Measurements from ENCODE around the gene ZBTB32.
A peak's percentile ranks its signal among the peaks of the same experiment; 100 is the strongest.
"Not testable (repeated sequence)": the region's sequence is repeated elsewhere in the genome, so short reads cannot be mapped to it uniquely, and the experiment has no call there.

Gene ZBTB32

GRCh38 chr19:35718345-35719041 is 14.1 kb downstream of the ZBTB32 start:
- peak overlapping the region; percentile 92 for H3K4me3 ChIP-seq (ENCODE audit: low read length)
- peaks cover 26% of the 10 kb centered on the region for H3K36me3 ChIP-seq (ENCODE audit: control insufficient read depth, insufficient read depth, low read length)
- peaks cover 16% of the 10 kb centered on the region for H3K4me1 ChIP-seq (ENCODE audit: control insufficient read depth, insufficient read depth, low read length)
- no peaks in the 10 kb centered on the region for H3K27me3 ChIP-seq (ENCODE audit: control insufficient read depth, insufficient read depth, low read length)
- H3K27ac ChIP-seq (ENCODE audit: low read depth, low read length) = peak overlapping the region; percentile 68
- peak overlapping the region; percentile 90 for H3K9ac ChIP-seq (ENCODE audit: low read length)

GRCh38 chr19:35719402-35720162 is 15.2 kb downstream of the ZBTB32 start:
- peak overlapping the region; percentile 92 for H3K4me3 ChIP-seq (ENCODE audit: low read length)
- peaks cover 16% of the 10 kb centered on the region for H3K4me1 ChIP-seq (ENCODE audit: control insufficient read depth, insufficient read depth, low read length)
- H3K36me3 ChIP-seq (ENCODE audit: control insufficient read depth, insufficient read depth, low read length) = peaks cover 35% of the 10 kb centered on the region
- H3K27me3 ChIP-seq (ENCODE audit: control insufficient read depth, insufficient read depth, low read length) = no peaks in the 10 kb centered on the region
- no peak overlapping the region for H3K27ac ChIP-seq (ENCODE audit: low read depth, low read length)
- no peak overlapping the region for H3K9ac ChIP-seq (ENCODE audit: low read length)

GRCh38 chr19:35720163-35720524 is 15.8 kb downstream of the ZBTB32 start:
- Histone ChIP-seq H3K27ac (ENCODE audit: low read depth, low read length) (no peak overlapping the region), H3K27me3 (ENCODE audit: control insufficient read depth, insufficient read depth, low read length) (no peaks in the 10 kb centered on the region), H3K9ac (ENCODE audit: low read length) (no peak overlapping the region), H3K36me3 (ENCODE audit: control insufficient read depth, insufficient read depth, low read length) (peaks cover 40% of the 10 kb centered on the region), H3K4me1 (ENCODE audit: control insufficient read depth, insufficient read depth, low read length) (peaks cover 16% of the 10 kb centered on the region), H3K4me3 (ENCODE audit: low read length) (no peak overlapping the region)

- no peak overlapping the region for H3K27ac ChIP-seq (ENCODE audit: low read depth, low read length)
- H3K36me3 ChIP-seq (ENCODE audit: control insufficient read depth, insufficient read depth, low read length) = peaks cover 45% of the 10 kb centered on the region
- H3K4me3 ChIP-seq (ENCODE audit: low read length) = no peak overlapping the region
- peaks cover 15% of the 10 kb centered on the region for H3K4me1 ChIP-seq (ENCODE audit: control insufficient read depth, insufficient read depth, low read length)
- H3K9ac ChIP-seq (ENCODE audit: low read length) = no peak overlapping the region
- H3K27me3 ChIP-seq (ENCODE audit: control insufficient read depth, insufficient read depth, low read length) = no peaks in the 10 kb centered on the region
Observed at GRCh38 chr19:35720648-35721047, 16.3 kb downstream of the ZBTB32 start.

GRCh38 chr19:35721374-35721773 is 17.0 kb downstream of the ZBTB32 start:
- H3K36me3 ChIP-seq (ENCODE audit: control insufficient read depth, insufficient read depth, low read length) = peaks cover 48% of the 10 kb centered on the region
- H3K4me1 ChIP-seq (ENCODE audit: control insufficient read depth, insufficient read depth, low read length) = peaks cover 9% of the 10 kb centered on the region
- H3K27me3 ChIP-seq (ENCODE audit: control insufficient read depth, insufficient read depth, low read length) = no peaks in the 10 kb centered on the region
- H3K9ac ChIP-seq (ENCODE audit: low read length) = no peak overlapping the region
- no peak overlapping the region for H3K4me3 ChIP-seq (ENCODE audit: low read length)
- no peak overlapping the region for H3K27ac ChIP-seq (ENCODE audit: low read depth, low read length)

GRCh38 chr19:35722461-35722860 is 18.1 kb downstream of the ZBTB32 start:
- Histone ChIP-seq H3K36me3 (ENCODE audit: control insufficient read depth, insufficient read depth, low read length) (peaks cover 56% of the 10 kb centered on the region), H3K9ac (ENCODE audit: low read length) (no peak overlapping the region), H3K4me3 (ENCODE audit: low read length) (no peak overlapping the region), H3K27me3 (ENCODE audit: control insufficient read depth, insufficient read depth, low read length) (no peaks in the 10 kb centered on the region), H3K27ac (ENCODE audit: low read depth, low read length) (no peak overlapping the region), H3K4me1 (ENCODE audit: control insufficient read depth, insufficient read depth, low read length) (peaks cover 9% of the 10 kb centered on the region)

GRCh38 chr19:35722897-35723296 is 18.5 kb downstream of the ZBTB32 start:
- H3K4me3 ChIP-seq (ENCODE audit: low read length) = no peak overlapping the region
- H3K4me1 ChIP-seq (ENCODE audit: control insufficient read depth, insufficient read depth, low read length) = peaks cover 9% of the 10 kb centered on the region
- H3K27me3 ChIP-seq (ENCODE audit: control insufficient read depth, insufficient read depth, low read length) = no peaks in the 10 kb centered on the region
- H3K36me3 ChIP-seq (ENCODE audit: control insufficient read depth, insufficient read depth, low read length) = peaks cover 60% of the 10 kb centered on the region
- no peak overlapping the region for H3K27ac ChIP-seq (ENCODE audit: low read depth, low read length)
- H3K9ac ChIP-seq (ENCODE audit: low read length) = no peak overlapping the region

GRCh38 chr19:35723671-35724070 is 19.3 kb downstream of the ZBTB32 start:
- Histone ChIP-seq H3K27ac (ENCODE audit: low read depth, low read length) (no peak overlapping the region), H3K4me1 (ENCODE audit: control insufficient read depth, insufficient read depth, low read length) (peaks cover 8% of the 10 kb centered on the region), H3K4me3 (ENCODE audit: low read length) (no peak overlapping the region), H3K9ac (ENCODE audit: low read length) (no peak overlapping the region), H3K36me3 (ENCODE audit: control insufficient read depth, insufficient read depth, low read length) (peaks cover 68% of the 10 kb centered on the region), H3K27me3 (ENCODE audit: control insufficient read depth, insufficient read depth, low read length) (no peaks in the 10 kb centered on the region)

GRCh38 chr19:35724132-35724531 is 19.8 kb downstream of the ZBTB32 start:
- not testable (repeated sequence) for H3K4me3 ChIP-seq (ENCODE audit: low read length); H3K4me1 ChIP-seq (ENCODE audit: control insufficient read depth, insufficient read depth, low read length); H3K27me3 ChIP-seq (ENCODE audit: control insufficient read depth, insufficient read depth, low read length); H3K27ac ChIP-seq (ENCODE audit: low read depth, low read length); H3K9ac ChIP-seq (ENCODE audit: low read length)
- H3K36me3 ChIP-seq (ENCODE audit: control insufficient read depth, insufficient read depth, low read length) = peaks cover 72% of the 10 kb centered on the region

GRCh38 chr19:35724560-35724959 is 20.2 kb downstream of the ZBTB32 start:
- Histone ChIP-seq H3K9ac (ENCODE audit: low read length) (no peak overlapping the region), H3K36me3 (ENCODE audit: control insufficient read depth, insufficient read depth, low read length) (peaks cover 72% of the 10 kb centered on the region), H3K4me1 (ENCODE audit: control insufficient read depth, insufficient read depth, low read length) (no peaks in the 10 kb centered on the region), H3K27ac (ENCODE audit: low read depth, low read length) (no peak overlapping the region), H3K27me3 (ENCODE audit: control insufficient read depth, insufficient read depth, low read length) (no peaks in the 10 kb centered on the region), H3K4me3 (ENCODE audit: low read length) (no peak overlapping the region)

- no peaks in the 10 kb centered on the region for H3K27me3 ChIP-seq (ENCODE audit: control insufficient read depth, insufficient read depth, low read length)
- no peaks in the 10 kb centered on the region for H3K4me1 ChIP-seq (ENCODE audit: control insufficient read depth, insufficient read depth, low read length)
- no peak overlapping the region for H3K9ac ChIP-seq (ENCODE audit: low read length)
- H3K36me3 ChIP-seq (ENCODE audit: control insufficient read depth, insufficient read depth, low read length) = peaks cover 74% of the 10 kb centered on the region
- H3K4me3 ChIP-seq (ENCODE audit: low read length) = no peak overlapping the region
- no peak overlapping the region for H3K27ac ChIP-seq (ENCODE audit: low read depth, low read length)
Observed at GRCh38 chr19:35725216-35725861, 21.0 kb downstream of the ZBTB32 start.

GRCh38 chr19:35727053-35727955 is 22.9 kb downstream of the ZBTB32 start:
- H3K4me1 ChIP-seq (ENCODE audit: control insufficient read depth, insufficient read depth, low read length) = no peaks in the 10 kb centered on the region
- H3K4me3 ChIP-seq (ENCODE audit: low read length) = no peak overlapping the region
- H3K27ac ChIP-seq (ENCODE audit: low read depth, low read length) = no peak overlapping the region
- no peaks in the 10 kb centered on the region for H3K27me3 ChIP-seq (ENCODE audit: control insufficient read depth, insufficient read depth, low read length)
- peaks cover 75% of the 10 kb centered on the region for H3K36me3 ChIP-seq (ENCODE audit: control insufficient read depth, insufficient read depth, low read length)
- H3K9ac ChIP-seq (ENCODE audit: low read length) = no peak overlapping the region

Data from rectal smooth muscle tissue (tissue), 1 donor.